PFSK-1 (cell line): Measurements from ENCODE around the gene TMEM161A.

ENCODE experiments used
- FOXP2 ChIP-seq: optimal IDR thresholded peaks from 2 replicates; pipeline ENCODE3; 2011; ENCODE audit warnings: borderline replicate concordance, control low read depth, inconsistent platforms; ENCODE audit not compliant: insufficient read depth; ENCODE audit errors: extremely low read length, extremely low read depth
- POLR2AphosphoS5 ChIP-seq: IDR thresholded peaks from 2 replicates; pipeline ENCODE4 v1.6.1; 2012; ENCODE audit warnings: low read depth, mild to moderate bottlenecking, control low read depth, low read length, moderate library complexity
- SIN3A ChIP-seq: IDR thresholded peaks from 2 replicates; pipeline ENCODE4 v1.6.1; 2012; ENCODE audit warnings: mild to moderate bottlenecking, low read length, moderate library complexity, borderline replicate concordance; ENCODE audit not compliant: insufficient read depth
- TAF1 ChIP-seq: IDR thresholded peaks from 2 replicates; pipeline ENCODE4 v1.6.1; 2012; ENCODE audit warnings: low read length, control low read depth, borderline replicate concordance; ENCODE audit not compliant: insufficient read depth
- TF ChIP-seq, protein P1 (sequence below), 2 experiments: IDR thresholded peaks; 2 replicates each; pipeline versions ENCODE4 v1.6.1 to v1.8.0; 2011 to 2012; ENCODE audit warnings: low read depth in 2 of 2, low read length in 2 of 2, control low read depth in 1 of 2, inconsistent platforms in 1 of 2, mild to moderate bottlenecking in 1 of 2, moderate library complexity in 1 of 2; ENCODE audit not compliant: insufficient read depth in 1 of 2

Gene TMEM161A

DNA sequence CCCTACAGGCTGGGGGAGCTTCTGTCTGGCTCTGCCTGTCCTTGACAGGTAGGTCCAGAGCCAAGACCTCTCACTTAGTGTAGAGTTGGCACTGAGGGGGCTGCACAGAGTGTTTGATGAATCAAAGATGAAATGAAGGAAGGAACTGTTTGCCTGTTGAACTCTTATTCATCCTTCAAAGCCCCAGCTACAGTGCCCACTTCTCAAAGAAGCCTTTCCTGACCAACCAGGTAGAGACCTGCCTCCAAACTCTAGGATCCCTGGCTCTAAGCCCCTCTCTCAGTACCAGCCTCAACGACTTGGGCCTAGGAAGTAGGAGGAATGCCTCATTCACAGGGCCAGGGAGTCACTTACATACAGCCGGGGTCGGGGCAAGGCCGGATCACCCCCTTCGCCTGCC is 9.1 kb upstream of the TMEM161A start:
- TF ChIP-seq TAF1 (no peak), FOXP2 (no peak), POLR2AphosphoS5 (no peak), SIN3A (no peak)
- TF ChIP-seq, protein P1, sequence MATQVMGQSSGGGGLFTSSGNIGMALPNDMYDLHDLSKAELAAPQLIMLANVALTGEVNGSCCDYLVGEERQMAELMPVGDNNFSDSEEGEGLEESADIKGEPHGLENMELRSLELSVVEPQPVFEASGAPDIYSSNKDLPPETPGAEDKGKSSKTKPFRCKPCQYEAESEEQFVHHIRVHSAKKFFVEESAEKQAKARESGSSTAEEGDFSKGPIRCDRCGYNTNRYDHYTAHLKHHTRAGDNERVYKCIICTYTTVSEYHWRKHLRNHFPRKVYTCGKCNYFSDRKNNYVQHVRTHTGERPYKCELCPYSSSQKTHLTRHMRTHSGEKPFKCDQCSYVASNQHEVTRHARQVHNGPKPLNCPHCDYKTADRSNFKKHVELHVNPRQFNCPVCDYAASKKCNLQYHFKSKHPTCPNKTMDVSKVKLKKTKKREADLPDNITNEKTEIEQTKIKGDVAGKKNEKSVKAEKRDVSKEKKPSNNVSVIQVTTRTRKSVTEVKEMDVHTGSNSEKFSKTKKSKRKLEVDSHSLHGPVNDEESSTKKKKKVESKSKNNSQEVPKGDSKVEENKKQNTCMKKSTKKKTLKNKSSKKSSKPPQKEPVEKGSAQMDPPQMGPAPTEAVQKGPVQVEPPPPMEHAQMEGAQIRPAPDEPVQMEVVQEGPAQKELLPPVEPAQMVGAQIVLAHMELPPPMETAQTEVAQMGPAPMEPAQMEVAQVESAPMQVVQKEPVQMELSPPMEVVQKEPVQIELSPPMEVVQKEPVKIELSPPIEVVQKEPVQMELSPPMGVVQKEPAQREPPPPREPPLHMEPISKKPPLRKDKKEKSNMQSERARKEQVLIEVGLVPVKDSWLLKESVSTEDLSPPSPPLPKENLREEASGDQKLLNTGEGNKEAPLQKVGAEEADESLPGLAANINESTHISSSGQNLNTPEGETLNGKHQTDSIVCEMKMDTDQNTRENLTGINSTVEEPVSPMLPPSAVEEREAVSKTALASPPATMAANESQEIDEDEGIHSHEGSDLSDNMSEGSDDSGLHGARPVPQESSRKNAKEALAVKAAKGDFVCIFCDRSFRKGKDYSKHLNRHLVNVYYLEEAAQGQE (IDR thresholded peaks at IDR 0.05; ENCODE audit: insufficient read depth in 1 of 2, low read depth in 2 of 2, low read length in 2 of 2): no peak

DNA sequence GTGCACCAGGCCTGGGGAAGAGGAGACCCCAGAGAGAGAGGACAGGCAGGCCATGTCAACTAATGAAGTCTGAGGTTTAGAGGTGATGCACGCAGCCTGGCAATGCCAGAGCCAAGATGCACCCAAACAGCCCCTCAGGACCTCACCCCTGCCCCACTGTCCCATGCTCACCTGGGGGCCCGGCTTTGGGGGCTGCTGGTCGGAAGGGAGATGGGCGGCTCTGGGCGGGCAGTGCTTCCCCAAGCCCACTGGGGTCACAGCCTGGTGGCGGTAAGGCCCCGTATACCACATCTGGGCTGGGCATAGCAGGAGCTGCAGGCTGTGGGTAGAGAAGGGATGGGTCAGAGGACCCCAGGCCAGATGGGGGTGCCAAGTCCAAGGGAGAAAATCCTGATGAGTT is 8.6 kb upstream of the TMEM161A start:
- TF ChIP-seq POLR2AphosphoS5: no peak
- TF ChIP-seq SIN3A: no peak
- no peak for TF ChIP-seq TAF1
- TF ChIP-seq, protein P1 (IDR thresholded peaks at IDR 0.05; ENCODE audit: insufficient read depth in 1 of 2, low read depth in 2 of 2, low read length in 2 of 2): no peak

DNA sequence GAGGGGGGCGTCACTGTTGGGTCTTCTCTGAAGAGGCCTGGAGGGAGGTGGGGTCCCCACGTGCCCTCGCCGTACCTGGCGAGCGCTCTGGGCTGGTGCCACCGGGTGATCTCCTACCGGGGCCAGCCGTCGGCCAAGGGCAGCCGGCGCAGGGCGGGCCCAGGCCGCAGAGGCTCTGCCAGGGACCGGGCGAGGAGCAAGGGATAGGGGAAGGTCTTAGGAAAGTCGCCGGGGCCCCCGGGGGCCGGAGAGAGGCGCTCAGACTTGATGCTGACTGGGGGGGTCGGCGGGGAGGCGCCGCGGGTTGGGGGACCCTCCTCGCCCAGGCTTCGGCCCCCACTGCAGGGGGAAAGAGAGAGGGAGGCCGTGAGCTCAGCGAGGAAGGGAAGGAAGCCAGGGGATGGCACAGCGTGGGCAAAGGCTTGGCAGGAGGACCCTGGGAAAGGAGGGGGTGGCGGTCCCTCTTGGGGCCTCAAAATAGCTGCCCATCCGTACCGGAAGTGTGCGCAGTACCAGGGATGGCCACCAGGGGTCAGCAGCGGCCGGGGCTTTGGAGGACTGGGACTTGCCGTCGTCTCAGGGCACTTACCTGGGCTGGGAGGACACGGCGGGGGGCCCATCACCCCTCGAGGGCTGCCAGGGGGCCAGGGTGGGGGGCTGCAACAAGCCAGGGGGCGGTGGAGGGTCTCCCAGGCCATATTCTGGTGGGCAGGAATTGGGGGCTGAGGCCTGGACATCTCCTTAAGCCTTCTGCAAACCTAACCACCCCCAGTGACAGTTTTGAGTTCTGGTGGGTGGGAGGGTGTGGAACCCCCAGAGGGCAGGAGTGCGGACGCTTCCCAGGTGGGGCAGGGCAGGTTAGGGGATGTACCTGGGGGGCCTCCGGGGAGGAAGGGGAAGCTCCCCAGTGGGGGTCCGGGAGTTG is 7.7 kb upstream of the TMEM161A start:
- TF ChIP-seq SIN3A (no peak), FOXP2 (no peak), TAF1 (no peak)
- TF ChIP-seq, protein P1 (IDR thresholded peaks at IDR 0.05; ENCODE audit: insufficient read depth in 1 of 2, low read depth in 2 of 2, low read length in 2 of 2): no peak

DNA sequence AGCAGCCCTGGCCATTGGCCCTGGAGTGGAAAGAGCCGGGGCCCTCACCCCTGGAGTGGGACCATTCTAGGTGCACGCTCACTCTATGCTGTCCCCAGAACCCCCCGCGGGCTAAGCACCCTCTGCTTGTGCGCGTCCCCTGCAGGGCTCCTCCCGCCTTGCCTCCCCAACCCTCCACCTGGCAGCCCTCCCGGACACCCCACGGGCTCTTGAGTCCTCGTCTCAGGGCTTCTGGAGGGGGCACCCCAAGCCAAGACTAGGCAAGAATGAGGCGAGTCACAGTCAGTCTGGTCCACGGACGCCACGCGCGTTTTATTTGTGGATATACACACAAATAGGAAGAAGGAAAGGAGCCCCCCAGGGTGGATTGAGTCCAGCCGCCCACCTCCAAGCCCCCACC is 7.0 kb upstream of the TMEM161A start:
- TF ChIP-seq POLR2AphosphoS5: no peak

DNA sequence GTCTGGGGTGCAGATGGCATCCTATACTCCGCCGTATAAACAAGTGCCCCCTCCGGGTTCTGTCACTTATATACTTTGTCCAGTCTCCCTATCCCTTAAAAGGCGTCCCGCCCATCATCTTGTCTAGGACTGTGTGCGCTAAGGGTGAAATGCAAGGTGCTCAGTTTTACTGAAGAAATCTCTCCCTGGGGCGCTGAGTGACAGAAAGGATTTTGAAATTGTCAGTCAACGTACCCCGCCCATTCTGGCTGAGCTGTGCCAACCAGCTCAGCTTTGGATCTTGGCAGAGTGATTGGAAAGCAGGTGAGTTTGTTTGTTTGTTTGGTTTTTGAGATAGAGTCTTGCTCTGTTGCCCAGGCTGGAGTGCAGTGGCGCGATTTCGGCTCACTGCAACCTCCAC is 4.1 kb upstream of the TMEM161A start:
- TF ChIP-seq, protein P1 (IDR thresholded peaks at IDR 0.05; ENCODE audit: insufficient read depth in 1 of 2, low read depth in 2 of 2, low read length in 2 of 2): no peak
- no peak for TF ChIP-seq SIN3A
- no peak for TF ChIP-seq TAF1
- TF ChIP-seq FOXP2: no peak
- TF ChIP-seq POLR2AphosphoS5: no peak
